ENCODE measurements around the gene TOR4A.

DNA sequence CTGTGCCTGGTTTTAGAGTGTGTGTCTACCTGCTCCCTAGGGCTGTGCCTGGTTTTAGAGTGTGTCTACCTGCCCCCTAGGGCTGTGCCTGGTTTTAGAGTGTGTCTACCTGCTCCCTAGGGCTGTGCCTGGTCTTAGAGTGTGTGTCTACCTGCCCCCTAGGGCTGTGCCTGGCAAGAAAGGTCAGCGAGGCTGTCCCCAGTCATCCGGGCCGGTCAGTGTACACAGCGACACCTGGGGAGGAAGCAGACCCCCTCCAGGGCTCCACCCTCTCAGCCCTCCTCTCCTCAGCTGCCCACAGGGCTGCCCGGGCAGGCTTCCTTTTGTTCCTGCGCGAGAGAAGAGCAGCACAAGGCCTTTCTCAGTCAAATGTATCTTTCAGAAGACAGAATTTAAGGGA is 20.4 kb downstream of the TOR4A start:
- TF ChIP-seq, protein P1, sequence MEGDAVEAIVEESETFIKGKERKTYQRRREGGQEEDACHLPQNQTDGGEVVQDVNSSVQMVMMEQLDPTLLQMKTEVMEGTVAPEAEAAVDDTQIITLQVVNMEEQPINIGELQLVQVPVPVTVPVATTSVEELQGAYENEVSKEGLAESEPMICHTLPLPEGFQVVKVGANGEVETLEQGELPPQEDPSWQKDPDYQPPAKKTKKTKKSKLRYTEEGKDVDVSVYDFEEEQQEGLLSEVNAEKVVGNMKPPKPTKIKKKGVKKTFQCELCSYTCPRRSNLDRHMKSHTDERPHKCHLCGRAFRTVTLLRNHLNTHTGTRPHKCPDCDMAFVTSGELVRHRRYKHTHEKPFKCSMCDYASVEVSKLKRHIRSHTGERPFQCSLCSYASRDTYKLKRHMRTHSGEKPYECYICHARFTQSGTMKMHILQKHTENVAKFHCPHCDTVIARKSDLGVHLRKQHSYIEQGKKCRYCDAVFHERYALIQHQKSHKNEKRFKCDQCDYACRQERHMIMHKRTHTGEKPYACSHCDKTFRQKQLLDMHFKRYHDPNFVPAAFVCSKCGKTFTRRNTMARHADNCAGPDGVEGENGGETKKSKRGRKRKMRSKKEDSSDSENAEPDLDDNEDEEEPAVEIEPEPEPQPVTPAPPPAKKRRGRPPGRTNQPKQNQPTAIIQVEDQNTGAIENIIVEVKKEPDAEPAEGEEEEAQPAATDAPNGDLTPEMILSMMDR (IDR thresholded peaks at IDR 0.05; ENCODE audit: insufficient read depth, low read length): no peak
- no peak for TF ChIP-seq SPI1 (IDR thresholded peaks at IDR 0.05; ENCODE audit: borderline replicate concordance, low read depth)

Measured in HL-60 (cell line).